Stimulated activated CD4-positive, alpha-beta T cell treated with anti-CD3 and anti-CD28 coated beads, Interleukin-12 subunit alpha, Interleukin-12 subunit beta, amount 100 ng/mL, for 24 hours (primary cell): ENCODE measurements around the gene MAP3K7.
A peak's percentile ranks its signal among the peaks of the same experiment; 100 is the strongest.

Source experiments
- DNase-seq, 2 experiments: peaks; one replicate each; pipeline ENCODE4 v3.0.0-alpha.2; 2020; ENCODE audit warnings: low read depth in 2 of 2

MAP3K7 gene

GRCh38 chr6:90586836-90587638, at the start of gene MAP3K7:
TSS of gene MAP3K7 (minus strand) at chr6:90587072. CDS start at chr6:90586883, 189 bp downstream.
- DNase-seq = peak; percentile 89 to 94

GRCh38 chr6:90631046-90631445, 44.2 kb upstream of the MAP3K7 start:
- DNase-seq = no peak

- no peak for DNase-seq
Observed at GRCh38 chr6:90621581-90621980, 34.7 kb upstream of the MAP3K7 start.

- DNase-seq = no peak
Observed at GRCh38 chr6:90619221-90619620, 32.3 kb upstream of the MAP3K7 start.

GRCh38 chr6:90612313-90612680, 25.4 kb upstream of the MAP3K7 start:
- no peak for DNase-seq

GRCh38 chr6:90611543-90612312, 24.9 kb upstream of the MAP3K7 start:
- DNase-seq = no peak

GRCh38 chr6:90610751-90611542, 24.1 kb upstream of the MAP3K7 start:
- peak in 1 of 2 experiments; percentile 35 for DNase-seq

- no peak for DNase-seq
Observed at GRCh38 chr6:90610301-90610750, 23.5 kb upstream of the MAP3K7 start.

GRCh38 chr6:90605749-90606340, 19.0 kb upstream of the MAP3K7 start:
- no peak for DNase-seq

GRCh38 chr6:90604546-90604945, 17.7 kb upstream of the MAP3K7 start:
- no peak for DNase-seq

GRCh38 chr6:90599151-90599550, 12.3 kb upstream of the MAP3K7 start:
- DNase-seq = no peak

- DNase-seq = no peak
Observed at GRCh38 chr6:90598192-90598951, 11.5 kb upstream of the MAP3K7 start.

GRCh38 chr6:90596967-90597539, 10.2 kb upstream of the MAP3K7 start:
- no peak for DNase-seq

- no peak for DNase-seq
Observed at GRCh38 chr6:90595854-90596253, 9.0 kb upstream of the MAP3K7 start.

- no peak for DNase-seq
Observed at GRCh38 chr6:90586546-90586835, 381 bp downstream of the MAP3K7 start.

GRCh38 chr6:90584636-90585255, 2.1 kb downstream of the MAP3K7 start:
- no peak for DNase-seq

GRCh38 chr6:90583836-90584481, 2.9 kb downstream of the MAP3K7 start:
- DNase-seq = no peak

- DNase-seq = no peak
Observed at GRCh38 chr6:90583179-90583835, 3.6 kb downstream of the MAP3K7 start.

GRCh38 chr6:90581146-90581545, 5.7 kb downstream of the MAP3K7 start:
- no peak for DNase-seq
